Measurements from ENCODE around the gene MBOAT1. TPM values are rescaled to one million over a fixed set of nuclear protein-coding genes. Genes with fewer than 3 reads are reported as not detected.

Gene MBOAT1
- total RNA-seq, 2 experiments from 2014 or later, result 5.4 to 6.4 TPM

DNA sequence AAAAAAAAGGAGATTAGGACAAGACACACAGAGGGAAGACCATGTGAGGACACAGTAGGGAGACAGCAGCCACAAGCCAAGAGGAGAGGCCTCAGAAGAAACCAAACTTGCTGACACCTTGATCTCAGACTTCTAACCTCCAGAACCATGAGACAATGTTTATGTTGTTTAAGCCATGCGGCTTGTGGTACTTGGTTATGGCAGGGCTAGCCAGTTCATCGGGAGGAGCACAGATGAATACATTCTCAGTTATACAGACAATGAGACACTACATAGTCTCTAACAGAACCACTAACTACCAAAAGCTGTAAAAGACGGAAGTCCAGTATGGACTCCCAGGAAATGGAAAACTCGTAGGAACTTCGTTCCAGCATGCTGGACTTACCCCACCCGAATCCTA is 116.8 kb downstream of the MBOAT1 start:
- ATAC-seq (no peak), DNase-seq (no peak)
- Mint-ChIP-seq H3K4me3 (no peak overlapping the region), H3K36me3 (ENCODE audit: low read depth) (no peaks in the 10 kb centered on the region), H3K9me3 (no peaks in the 10 kb centered on the region), H3K27ac (no peak overlapping the region), H3K27me3 (peaks cover 3% of the 10 kb centered on the region), H3K4me1 (ENCODE audit: low read depth) (no peaks in the 10 kb centered on the region)
- intact Hi-C loops (cut with micrococcal nuclease), result no loop called here
- POLR2A ChIA-PET, result no interaction called here
- CTCF ChIA-PET, result interaction anchor here (0.9 kb wide), 1 partner anchor 32 kb away, joined by 3 read pairs; no protein-coding TSS in a partner anchor
- TF ChIP-seq, protein P1, sequence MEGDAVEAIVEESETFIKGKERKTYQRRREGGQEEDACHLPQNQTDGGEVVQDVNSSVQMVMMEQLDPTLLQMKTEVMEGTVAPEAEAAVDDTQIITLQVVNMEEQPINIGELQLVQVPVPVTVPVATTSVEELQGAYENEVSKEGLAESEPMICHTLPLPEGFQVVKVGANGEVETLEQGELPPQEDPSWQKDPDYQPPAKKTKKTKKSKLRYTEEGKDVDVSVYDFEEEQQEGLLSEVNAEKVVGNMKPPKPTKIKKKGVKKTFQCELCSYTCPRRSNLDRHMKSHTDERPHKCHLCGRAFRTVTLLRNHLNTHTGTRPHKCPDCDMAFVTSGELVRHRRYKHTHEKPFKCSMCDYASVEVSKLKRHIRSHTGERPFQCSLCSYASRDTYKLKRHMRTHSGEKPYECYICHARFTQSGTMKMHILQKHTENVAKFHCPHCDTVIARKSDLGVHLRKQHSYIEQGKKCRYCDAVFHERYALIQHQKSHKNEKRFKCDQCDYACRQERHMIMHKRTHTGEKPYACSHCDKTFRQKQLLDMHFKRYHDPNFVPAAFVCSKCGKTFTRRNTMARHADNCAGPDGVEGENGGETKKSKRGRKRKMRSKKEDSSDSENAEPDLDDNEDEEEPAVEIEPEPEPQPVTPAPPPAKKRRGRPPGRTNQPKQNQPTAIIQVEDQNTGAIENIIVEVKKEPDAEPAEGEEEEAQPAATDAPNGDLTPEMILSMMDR (IDR thresholded peaks at IDR 0.05), result no peak

DNA sequence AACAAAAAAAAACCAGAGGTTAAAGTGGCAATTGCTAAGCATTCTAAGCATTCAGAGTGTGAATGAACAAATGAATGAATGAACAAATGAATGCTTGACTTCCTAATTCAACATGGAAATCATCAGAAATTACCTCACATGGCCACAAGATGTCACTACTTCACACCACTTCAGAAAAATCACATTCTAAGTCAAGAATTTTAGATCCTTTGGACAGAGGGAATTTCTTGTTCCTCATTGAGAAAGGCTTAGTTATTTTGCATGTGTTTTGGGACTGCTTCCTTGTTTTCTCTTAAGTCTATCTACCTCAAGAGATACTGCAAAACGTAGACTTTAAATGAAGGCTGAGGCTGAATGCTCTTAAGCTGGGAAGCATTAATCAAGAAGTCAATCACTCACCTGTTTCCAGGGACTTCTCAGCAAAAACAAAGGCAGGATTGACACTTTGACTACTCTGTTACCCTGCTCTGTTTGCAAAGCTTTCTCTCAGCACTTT is 120.2 kb downstream of the MBOAT1 start:
- Mint-ChIP-seq H3K36me3 (ENCODE audit: low read depth) (no peaks in the 10 kb centered on the region), H3K4me1 (ENCODE audit: low read depth) (no peaks in the 10 kb centered on the region), H3K27ac (no peak overlapping the region), H3K4me3 (no peak overlapping the region), H3K9me3 (no peaks in the 10 kb centered on the region), H3K27me3 (peaks cover 3% of the 10 kb centered on the region)
- ChIA-PET POLR2A (no interaction called here), CTCF (interaction anchor here (0.7 to 6.1 kb wide), 29 partner anchors 9 to 1496 kb away, joined by 3 to 64 read pairs (median 4); partner anchors contain the start of gene MBOAT1)
- ATAC-seq (no peak), DNase-seq (no peak)
- intact Hi-C loops (cut with micrococcal nuclease), result loop anchor here (5.0 kb wide), 2 partner anchors 35 to 435 kb away; no protein-coding TSS in a partner anchor
- TF ChIP-seq, protein P1 (IDR thresholded peaks at IDR 0.05), result peak; percentile 72

DNA sequence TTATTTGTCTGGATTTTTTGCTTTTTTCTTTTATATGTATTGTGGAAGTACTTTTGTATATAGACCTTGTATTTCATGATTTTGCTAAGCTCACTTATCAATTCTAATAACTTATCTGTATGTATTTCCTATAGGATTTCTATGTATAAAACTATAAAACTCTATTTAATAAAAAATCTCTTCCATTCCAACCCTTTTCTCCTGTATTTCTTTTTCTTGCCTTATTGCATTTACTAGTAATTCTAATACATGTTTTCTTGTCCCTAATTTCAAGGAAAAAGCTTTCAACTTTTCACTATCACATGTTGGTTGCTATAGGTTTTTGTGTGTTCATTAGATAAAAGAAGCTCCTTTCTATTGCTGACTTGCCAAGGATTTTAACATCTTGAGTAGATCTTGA is 125.3 kb downstream of the MBOAT1 start:
- no peak overlapping the region for H3K4me3 Mint-ChIP-seq
- no peaks in the 10 kb centered on the region for H3K9me3 Mint-ChIP-seq
- POLR2A ChIA-PET, result no interaction called here
- TF ChIP-seq, protein P1 (IDR thresholded peaks at IDR 0.05), result no peak
- no peaks in the 10 kb centered on the region for H3K4me1 Mint-ChIP-seq (ENCODE audit: low read depth)
- H3K27me3 Mint-ChIP-seq, result peaks cover under 1% of the 10 kb centered on the region
- no peak overlapping the region for H3K27ac Mint-ChIP-seq
- no peak for ATAC-seq
- CTCF ChIA-PET, result no interaction called here
- H3K36me3 Mint-ChIP-seq (ENCODE audit: low read depth), result no peaks in the 10 kb centered on the region
- DNase-seq, result no peak
- intact Hi-C loops (cut with micrococcal nuclease), result no loop called here

DNA sequence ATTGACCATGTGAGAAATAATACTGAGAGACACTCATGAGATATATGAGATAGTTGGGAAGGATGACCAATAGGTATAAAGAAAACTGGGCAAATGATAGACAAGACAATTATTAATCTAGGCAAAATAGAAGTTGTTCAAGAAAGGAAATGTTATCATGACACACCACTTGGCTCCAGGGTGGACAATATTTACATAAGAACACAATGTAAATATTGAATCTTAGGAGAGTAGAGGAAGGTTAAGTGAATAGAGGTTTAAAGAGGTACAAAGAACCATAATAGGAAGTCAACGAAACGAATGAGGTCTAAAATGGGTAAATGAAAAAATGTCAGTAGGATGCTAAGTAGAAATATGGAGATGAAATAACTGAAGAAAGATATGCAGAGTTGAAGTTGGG is 126.5 kb downstream of the MBOAT1 start:
- Mint-ChIP-seq H3K9me3 (no peaks in the 10 kb centered on the region), H3K4me3 (no peak overlapping the region), H3K27ac (no peak overlapping the region), H3K4me1 (ENCODE audit: low read depth) (no peaks in the 10 kb centered on the region), H3K36me3 (ENCODE audit: low read depth) (no peaks in the 10 kb centered on the region), H3K27me3 (no peaks in the 10 kb centered on the region)
- no peak for DNase-seq
- TF ChIP-seq, protein P1 (IDR thresholded peaks at IDR 0.05), result no peak
- POLR2A ChIA-PET, result no interaction called here
- CTCF ChIA-PET, result no interaction called here
- ATAC-seq, result no peak
- intact Hi-C loops (cut with micrococcal nuclease), result no loop called here

DNA sequence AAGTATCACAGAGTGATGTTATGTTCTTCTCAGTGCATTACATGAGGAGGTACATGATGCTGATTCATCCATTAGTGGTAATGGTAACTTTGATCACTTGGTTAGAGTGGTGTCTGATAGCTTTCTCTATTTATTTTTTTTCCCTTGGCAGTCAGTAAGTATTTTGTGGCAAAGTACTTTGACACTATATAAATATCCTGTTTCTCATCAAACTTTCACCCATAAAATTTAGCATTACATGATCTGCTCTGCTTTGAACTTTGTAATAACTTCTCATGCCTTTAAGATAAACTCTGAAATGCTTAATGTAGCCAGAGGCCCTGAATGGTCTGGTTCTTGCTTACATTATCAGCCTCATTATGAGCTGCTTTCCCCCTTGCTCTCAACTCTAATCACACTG is 127.9 kb downstream of the MBOAT1 start:
- POLR2A ChIA-PET, result no interaction called here
- no peaks in the 10 kb centered on the region for H3K27me3 Mint-ChIP-seq
- peaks cover 3% of the 10 kb centered on the region for H3K9me3 Mint-ChIP-seq
- TF ChIP-seq, protein P1 (IDR thresholded peaks at IDR 0.05), result no peak
- CTCF ChIA-PET, result no interaction called here
- no peaks in the 10 kb centered on the region for H3K36me3 Mint-ChIP-seq (ENCODE audit: low read depth)
- intact Hi-C loops (cut with micrococcal nuclease), result no loop called here
- no peak for ATAC-seq
- DNase-seq, result no peak
- H3K27ac Mint-ChIP-seq, result no peak overlapping the region
- H3K4me1 Mint-ChIP-seq (ENCODE audit: low read depth), result no peaks in the 10 kb centered on the region
- no peak overlapping the region for H3K4me3 Mint-ChIP-seq
